Left ventricle myocardium inferior (tissue), 1 donor: ENCODE measurements around the gene ADAM19. TPM values are rescaled to one million over a fixed set of nuclear protein-coding genes. Genes with fewer than 3 reads are reported as not detected.

Experiments used
- DNase-seq: peaks from one replicate; pipeline ENCODE4 v3.0.0-alpha.2; 2020
- H3K27ac ChIP-seq: fragments of 200-600 bp; replicated peaks from 2 replicates; pipeline ENCODE4 v1.8.0; 2021
- H3K27me3 ChIP-seq: fragments of 200-600 bp; 2 replicates; pipeline ENCODE4 v1.8.0; 2021; ENCODE audit warnings: low read depth
- H3K36me3 ChIP-seq: fragments of 200-600 bp; 2 replicates; pipeline ENCODE4 v1.8.0; 2021
- H3K4me1 ChIP-seq: fragments of 200-600 bp; 2 replicates; pipeline ENCODE4 v1.8.0; 2021
- H3K4me3 ChIP-seq: fragments of 200-600 bp; 2 replicates; pipeline ENCODE4 v1.8.0; 2021; ENCODE audit warnings: mild to moderate bottlenecking, moderate library complexity
- H3K9me3 ChIP-seq: fragments of 200-600 bp; replicated peaks from 2 replicates; pipeline ENCODE4 v1.8.0; 2021
- intact Hi-C: fragments of 100-400 bp; cut with micrococcal nuclease; formaldehyde crosslinking; loops from one replicate; pipeline ENCODE4 v1.11.0; 2022
- total RNA-seq: library from RNA; stranded (reverse); fragmentation: NEBNext Ultra II Directional; extraction: Animal tissue kit (Norgen Biotek cat#: 25700); gene quantifications from one replicate; pipeline ENCODE4 v1.2.1, GENCODE V29; 2021
- TF ChIP-seq, protein P1 (sequence below): fragments of 200-600 bp; IDR thresholded peaks from 2 replicates; pipeline ENCODE4 v1.8.0; 2021; ENCODE audit warnings: antibody characterized with exemption, mild to moderate bottlenecking, borderline replicate concordance
- donor health status: DM: no; HTN: yes; CAD: no; lungs with severe emphysema.

ADAM19 gene
- total RNA-seq, 1 donor from 2014 or later: 17.7 TPM

DNA sequence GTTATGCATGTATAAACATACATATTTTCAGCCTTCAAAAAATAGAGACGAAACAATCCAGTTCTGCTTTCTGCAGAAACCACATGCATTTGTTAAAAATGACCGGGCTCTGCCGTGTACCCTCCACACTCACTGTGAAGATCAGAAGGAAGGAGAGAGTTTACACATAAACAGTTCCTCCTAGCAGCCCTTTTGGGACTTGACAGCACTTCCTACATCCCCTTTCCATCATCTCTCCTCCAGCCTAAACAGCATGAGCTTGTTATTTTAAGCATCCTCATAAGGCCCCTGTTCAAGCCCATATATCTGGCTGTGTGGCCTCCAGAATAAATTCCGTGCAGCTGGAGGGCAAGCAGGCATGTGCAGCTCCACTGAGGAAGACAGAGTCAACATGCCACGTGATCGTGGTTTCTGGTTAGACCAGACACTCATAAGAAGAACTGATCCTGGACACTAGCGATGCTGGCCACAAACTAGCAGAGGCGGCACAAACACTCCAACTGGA is 73.4 kb downstream of the ADAM19 start:
- H3K4me1 ChIP-seq: peaks cover 28% of the 10 kb centered on the region
- no peak for DNase-seq
- H3K27me3 ChIP-seq: no peaks in the 10 kb centered on the region
- intact Hi-C loops: no loop called here
- H3K27ac ChIP-seq: no peak overlapping the region
- TF ChIP-seq, protein P1, sequence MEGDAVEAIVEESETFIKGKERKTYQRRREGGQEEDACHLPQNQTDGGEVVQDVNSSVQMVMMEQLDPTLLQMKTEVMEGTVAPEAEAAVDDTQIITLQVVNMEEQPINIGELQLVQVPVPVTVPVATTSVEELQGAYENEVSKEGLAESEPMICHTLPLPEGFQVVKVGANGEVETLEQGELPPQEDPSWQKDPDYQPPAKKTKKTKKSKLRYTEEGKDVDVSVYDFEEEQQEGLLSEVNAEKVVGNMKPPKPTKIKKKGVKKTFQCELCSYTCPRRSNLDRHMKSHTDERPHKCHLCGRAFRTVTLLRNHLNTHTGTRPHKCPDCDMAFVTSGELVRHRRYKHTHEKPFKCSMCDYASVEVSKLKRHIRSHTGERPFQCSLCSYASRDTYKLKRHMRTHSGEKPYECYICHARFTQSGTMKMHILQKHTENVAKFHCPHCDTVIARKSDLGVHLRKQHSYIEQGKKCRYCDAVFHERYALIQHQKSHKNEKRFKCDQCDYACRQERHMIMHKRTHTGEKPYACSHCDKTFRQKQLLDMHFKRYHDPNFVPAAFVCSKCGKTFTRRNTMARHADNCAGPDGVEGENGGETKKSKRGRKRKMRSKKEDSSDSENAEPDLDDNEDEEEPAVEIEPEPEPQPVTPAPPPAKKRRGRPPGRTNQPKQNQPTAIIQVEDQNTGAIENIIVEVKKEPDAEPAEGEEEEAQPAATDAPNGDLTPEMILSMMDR: no peak
- no peak overlapping the region for H3K4me3 ChIP-seq
- H3K9me3 ChIP-seq: no peaks in the 10 kb centered on the region
- peaks cover 34% of the 10 kb centered on the region for H3K36me3 ChIP-seq

DNA sequence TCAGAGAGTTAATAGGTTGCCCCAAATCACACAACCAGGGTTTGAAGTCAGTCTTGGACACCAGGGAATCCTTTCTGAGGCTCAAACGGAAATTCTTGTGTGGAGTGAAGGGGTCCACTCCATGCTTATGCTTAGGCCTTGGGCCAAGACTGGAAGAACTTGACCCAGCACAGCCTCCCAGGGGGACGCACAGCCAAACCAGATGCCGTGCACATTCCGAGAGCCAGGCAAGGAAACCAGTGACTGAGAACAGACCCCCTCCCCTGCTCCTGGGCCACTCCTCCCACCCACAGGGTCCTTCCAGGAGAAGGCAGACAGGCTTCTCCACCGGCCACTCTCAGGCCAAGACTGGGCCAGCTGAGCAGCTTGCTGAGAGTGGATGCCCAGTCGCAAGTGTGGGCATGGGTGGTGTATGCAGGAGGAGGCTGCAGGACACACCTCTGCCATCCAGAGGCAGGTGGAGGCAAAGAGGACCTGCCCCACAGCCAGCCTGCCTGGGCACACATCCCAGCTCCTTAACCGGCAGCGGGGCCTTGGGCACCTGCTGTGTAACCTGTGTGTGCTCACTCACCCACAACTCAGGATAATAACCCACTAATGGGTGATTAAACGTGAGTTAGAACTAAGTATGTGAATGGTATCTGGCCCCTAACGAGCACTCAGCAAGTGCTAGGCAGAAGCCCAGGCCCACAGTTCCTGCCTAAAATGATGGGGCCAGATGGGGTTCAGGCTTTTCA is 77.5 kb downstream of the ADAM19 start:
- TF ChIP-seq, protein P1: no peak
- Histone ChIP-seq H3K27me3 (no peaks in the 10 kb centered on the region), H3K4me3 (no peak overlapping the region), H3K27ac (peak overlapping the region; percentile 23), H3K4me1 (peaks cover 11% of the 10 kb centered on the region), H3K36me3 (peaks cover 48% of the 10 kb centered on the region), H3K9me3 (no peaks in the 10 kb centered on the region)
- no peak for DNase-seq
- intact Hi-C loops: no loop called here

DNA sequence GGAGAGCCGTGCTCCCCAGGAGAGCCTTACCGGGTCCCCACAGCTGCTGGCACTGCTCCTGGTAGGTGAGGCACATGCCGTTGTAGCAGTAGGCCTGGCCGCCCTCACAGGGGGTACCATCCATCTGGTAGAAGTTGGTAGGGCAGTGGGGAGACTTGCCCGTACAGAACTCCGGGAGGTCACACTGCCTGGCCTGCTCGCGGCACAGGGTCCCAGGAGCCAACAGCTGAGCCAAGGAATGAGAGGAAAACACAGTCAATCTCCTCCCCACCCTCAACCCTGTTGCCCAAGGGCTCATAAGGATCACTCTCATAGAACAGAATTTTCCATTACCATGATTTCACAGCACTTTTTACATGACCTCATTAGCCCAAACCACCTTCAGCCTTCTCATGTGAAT is 78.7 kb downstream of the ADAM19 start:
- intact Hi-C loops: no loop called here
- no peak overlapping the region for H3K4me3 ChIP-seq
- H3K36me3 ChIP-seq: peaks cover 53% of the 10 kb centered on the region
- peak overlapping the region; percentile 23 for H3K27ac ChIP-seq
- TF ChIP-seq, protein P1: no peak
- H3K27me3 ChIP-seq: no peaks in the 10 kb centered on the region
- H3K9me3 ChIP-seq: no peaks in the 10 kb centered on the region
- H3K4me1 ChIP-seq: peaks cover 11% of the 10 kb centered on the region
- no peak for DNase-seq

DNA sequence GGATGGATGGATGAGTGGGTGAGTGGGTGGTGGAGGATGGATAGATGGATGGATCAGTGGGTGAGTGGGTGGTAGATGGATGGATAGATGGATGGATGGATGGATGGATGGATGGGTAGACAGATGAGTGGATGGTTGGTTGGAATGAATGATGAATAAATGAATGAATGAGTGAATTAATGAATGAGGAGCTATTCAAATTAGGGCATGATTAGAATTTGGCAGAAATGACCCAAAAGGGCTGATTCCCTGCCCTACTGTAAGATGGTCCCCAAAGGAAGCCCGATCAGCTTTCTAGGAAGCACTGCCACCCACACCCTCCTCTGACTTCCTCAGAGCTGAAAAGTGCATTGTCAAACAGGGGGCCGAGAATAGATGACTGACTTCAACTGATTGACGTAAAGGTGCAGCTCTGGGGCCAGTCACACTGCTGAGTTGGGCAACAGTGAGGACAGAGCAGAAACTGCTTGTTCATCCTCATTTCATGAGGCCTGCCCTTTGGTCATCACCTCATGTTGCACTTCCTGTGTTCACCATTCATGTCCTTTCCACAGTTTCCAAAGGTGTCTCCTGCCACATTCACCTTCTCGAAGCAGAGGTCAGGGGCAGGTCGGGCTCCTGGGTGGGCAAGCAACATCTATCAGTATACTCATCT is 81.3 kb downstream of the ADAM19 start:
- intact Hi-C loops: no loop called here
- H3K4me3 ChIP-seq: no peak overlapping the region
- no peaks in the 10 kb centered on the region for H3K9me3 ChIP-seq
- H3K27ac ChIP-seq: no peak overlapping the region
- peaks cover 66% of the 10 kb centered on the region for H3K36me3 ChIP-seq
- H3K4me1 ChIP-seq: peaks cover 11% of the 10 kb centered on the region
- TF ChIP-seq, protein P1: no peak
- no peaks in the 10 kb centered on the region for H3K27me3 ChIP-seq
- DNase-seq: no peak

DNA sequence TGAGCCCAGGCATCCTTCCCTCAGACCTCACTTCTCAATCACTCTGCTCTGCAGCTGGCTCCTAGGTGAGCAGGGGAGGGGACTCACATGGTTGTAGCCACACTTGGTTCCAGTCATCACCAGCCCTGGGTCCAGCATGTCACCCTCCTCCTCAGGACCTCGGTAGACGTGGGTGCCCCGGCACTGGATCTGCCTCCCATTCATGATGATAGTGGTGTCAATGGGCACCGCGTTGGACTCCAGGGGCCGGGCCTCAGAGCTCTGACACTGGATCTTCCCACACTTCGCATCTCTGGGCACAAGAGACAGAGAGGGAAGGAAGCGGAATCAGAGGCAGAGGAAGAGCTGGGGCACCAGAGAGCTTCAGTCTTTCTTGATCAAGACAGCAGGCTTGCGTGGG is 82.7 kb downstream of the ADAM19 start:
- H3K9me3 ChIP-seq: no peaks in the 10 kb centered on the region
- TF ChIP-seq, protein P1: no peak
- H3K27ac ChIP-seq: no peak overlapping the region
- intact Hi-C loops: no loop called here
- peaks cover 80% of the 10 kb centered on the region for H3K36me3 ChIP-seq
- no peak overlapping the region for H3K4me3 ChIP-seq
- no peaks in the 10 kb centered on the region for H3K27me3 ChIP-seq
- DNase-seq: no peak
- H3K4me1 ChIP-seq: peaks cover 6% of the 10 kb centered on the region
